ENCODE results near the gene LDLRAP1.
A peak's percentile ranks its signal among the peaks of the same experiment; 100 is the strongest.

LDLRAP1 gene

DNA sequence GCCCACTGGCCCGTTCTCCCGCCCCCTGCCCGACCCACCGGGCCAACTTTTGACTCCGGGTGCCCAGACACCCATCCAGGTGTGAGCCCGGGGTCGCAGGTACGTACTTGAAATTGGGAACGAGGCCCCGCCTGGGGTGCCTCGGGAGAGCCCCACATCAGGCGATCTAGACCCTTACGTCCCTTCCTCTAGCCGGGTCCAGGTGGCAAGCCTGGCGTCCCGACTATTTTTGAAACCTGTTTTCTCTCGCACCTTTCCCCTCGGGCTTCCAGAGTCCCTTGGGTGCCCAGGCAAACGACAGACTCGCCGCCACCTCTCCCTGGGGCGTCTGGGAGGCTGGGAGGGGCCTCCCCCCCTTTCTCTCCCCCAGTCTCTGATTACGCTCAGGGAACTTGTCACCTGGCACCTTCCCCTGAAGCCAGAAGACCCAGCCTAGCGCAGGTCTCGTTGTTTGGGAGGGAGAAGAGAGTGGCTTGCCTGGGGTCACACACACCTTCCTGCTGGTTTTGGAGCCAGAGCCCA is 898 bp downstream of the LDLRAP1 start:
- no peak for DNase-seq

DNA sequence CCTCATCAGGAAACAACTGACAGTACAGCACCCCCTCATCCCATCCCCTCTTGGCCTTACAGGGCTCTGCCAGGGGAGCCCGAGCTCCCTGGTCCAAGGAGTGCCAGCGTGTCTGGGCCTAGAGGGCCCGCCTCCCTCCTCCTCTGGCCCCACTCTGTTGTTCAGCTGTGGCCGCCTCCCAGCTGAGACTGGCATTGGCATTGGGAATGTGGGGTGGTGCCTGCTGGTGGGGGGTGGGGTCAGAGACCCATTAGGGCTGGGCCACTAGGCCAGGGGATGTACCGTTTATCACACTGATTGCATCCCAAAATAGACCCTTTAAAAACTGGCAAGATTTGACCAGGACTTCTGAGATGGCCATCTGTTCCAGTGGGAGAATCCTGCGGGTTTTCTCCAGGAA is 1.4 kb downstream of the LDLRAP1 start:
- no peak for DNase-seq

DNA sequence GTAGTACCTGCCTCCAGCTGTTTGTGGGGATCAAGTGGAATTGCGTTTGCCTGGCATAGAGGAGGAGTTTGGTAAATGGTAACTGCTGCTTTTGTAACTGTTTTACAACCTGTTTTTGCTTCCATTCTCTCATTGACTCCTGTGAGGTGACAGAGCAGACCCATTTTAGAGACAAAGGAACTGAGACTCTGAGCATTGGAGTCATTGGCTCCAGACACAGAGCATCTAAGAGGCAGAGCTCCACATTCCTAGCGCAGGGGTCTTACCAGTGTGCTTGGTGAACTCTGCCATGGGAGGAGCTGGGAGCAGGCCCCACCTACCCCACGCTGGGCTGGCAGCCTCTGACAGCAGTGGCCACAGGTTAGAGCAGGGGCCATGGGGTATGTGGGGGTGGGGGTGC is 2.4 kb downstream of the LDLRAP1 start:
- no peak for DNase-seq

DNA sequence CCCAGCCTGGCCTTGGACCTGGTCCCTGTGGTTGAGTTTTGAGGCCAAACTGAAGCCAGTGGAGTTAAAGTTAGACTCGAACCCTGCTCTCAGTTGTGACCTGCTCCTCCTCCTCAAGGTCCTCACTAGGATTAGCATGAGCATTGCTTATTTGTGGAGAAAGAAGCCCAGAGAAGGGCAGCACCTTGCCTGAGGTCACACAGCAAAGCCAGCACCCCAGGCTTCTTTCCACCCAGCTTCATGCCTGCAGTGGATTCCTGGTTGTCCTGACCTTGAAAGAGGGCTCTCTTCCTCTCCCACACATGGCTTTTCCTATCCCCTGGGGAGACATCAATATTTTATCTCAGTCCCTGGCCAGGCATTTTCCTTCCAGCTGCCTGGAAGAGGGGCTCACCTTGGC is 2.8 kb downstream of the LDLRAP1 start:
- DNase-seq = no peak

DNA sequence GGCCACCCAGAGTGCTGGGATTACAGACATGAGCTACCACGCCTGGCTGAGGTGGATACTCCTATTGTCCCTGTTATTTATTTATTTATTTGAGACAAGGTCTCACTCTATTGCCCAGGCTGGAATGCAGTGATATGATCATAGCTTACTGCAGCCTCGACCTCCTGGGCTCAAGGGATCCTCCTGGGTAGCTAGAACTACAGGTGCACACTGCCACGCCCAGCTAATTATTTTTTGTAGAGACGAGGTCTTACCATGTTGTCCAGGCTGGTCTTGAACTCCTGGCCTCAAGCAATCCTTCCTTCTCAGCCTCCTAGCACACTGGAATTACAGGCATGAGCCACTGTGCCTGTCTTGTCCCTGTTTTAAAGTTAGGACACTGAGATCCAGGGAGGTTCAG is 5.2 kb downstream of the LDLRAP1 start:
- DNase-seq = no peak

DNA sequence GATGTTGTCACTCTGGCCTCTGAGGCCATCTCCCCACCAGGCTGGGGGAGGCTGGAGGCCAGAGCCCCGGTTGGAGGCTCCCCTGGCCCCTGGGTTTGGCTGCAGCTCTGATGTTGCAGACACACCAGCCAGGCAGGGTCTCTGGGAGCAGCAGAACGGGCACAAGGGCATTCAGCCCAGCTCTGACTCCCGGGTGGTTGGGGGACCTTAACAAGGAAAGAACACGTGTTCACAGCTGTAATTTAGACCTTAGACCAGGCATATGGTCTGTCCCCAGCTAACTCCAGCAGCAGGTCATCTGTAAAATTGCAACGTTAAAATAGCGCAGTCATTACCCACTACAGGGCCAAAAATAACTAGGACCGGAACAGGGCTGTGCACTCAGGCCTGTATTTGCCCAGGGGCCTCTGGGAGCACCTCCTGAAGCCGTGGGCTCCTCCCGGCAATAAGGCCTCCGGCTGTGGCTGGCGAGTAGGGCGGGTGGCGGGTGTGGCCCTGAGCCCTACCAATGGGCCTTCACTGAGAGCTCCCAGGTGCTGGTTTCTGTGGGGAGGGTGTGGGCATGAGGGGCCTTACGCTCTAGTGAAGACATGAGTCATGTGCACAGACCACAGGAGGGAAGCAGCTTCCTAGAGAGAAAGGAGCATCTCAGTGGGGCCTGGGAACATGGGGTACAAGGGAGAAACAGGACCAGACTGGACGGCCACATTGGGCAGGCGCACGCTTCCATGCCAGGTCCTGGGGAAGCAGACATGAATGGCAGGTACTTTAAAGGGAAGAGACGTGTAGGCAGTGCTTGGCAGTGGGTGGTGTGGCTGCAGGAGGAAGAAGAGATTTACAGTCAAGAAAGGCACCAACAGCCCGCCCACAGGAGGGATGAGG is 6.1 kb downstream of the LDLRAP1 start:
- peak; percentile 80 for DNase-seq

DNA sequence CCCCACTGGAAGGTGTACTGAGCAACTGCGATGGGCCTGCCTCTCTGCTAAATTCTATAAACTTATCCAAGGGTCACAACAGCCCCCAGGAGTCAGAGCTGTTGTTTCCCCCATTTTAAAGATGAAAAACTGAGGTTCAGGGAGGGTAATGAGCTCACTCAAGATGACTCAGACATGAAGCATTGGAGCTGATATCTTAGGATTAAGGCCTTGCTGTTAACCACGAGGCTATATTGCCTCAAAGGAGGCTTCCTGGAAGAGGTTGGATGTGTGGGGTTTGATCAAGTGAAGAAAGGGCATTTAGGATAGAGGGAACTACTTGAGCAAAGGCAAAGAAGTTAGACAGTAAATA is 6.7 kb downstream of the LDLRAP1 start:
- peak; percentile 22 for DNase-seq

DNA sequence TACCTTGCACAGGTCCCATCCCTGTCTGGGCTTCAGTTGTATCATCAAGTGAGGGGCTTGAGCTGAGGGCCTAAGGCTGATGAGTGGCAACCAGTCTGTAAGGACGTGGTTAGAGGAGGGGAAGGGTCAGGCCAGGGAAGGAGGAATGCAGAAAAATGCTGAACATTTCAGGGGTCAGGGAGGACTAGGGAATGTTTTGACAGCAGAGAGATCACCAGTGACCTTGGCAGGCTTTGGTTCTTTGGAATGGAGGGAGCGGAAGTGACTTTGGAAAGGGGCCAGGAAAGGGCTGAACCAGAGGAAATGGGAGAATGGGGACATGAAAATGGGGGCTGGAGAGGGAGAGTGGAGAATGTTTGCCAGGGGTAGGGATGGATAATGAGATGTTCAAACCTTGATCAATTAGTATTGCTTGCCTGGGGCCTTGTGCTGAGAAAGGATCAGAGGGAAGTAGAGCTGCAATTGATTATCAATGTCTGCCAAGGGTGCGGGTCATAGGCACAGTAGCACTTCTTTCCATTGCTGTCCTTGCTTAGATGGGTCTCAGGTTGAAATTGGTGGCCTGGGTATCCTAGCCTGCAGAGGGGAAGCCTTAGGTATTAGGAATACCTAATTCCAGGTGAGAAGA is 7.4 kb downstream of the LDLRAP1 start:
- no peak for DNase-seq

DNA sequence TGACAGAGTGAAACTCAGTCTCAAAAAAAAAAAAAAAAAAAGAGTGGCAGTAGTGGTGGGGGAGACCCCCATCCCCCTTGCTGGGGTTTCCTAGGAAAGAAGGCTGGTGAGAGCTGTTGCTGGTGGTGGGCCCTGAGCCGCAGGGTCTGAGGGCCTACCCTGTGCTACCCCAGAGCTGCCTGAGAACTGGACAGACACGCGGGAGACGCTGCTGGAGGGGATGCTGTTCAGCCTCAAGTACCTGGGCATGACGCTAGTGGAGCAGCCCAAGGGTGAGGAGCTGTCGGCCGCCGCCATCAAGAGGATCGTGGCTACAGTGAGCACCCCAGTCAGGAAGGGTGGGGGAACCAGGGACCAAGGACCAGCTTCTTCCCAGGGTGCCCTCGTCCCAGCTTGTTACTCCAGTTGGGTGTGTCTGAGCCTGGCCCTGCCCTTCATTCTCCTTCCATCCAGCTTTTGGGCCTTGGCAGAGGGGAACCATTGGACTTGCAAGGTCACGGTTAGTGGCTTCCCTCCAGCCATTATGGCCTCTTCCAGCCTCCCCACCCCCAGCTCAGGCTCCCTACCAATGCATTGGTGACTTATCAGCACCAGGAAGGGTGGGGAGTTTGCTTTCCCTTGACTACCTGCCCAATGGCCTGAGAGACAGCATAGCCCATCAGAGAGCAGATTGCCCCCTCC is 10.5 kb downstream of the LDLRAP1 start:
- no peak for DNase-seq

DNA sequence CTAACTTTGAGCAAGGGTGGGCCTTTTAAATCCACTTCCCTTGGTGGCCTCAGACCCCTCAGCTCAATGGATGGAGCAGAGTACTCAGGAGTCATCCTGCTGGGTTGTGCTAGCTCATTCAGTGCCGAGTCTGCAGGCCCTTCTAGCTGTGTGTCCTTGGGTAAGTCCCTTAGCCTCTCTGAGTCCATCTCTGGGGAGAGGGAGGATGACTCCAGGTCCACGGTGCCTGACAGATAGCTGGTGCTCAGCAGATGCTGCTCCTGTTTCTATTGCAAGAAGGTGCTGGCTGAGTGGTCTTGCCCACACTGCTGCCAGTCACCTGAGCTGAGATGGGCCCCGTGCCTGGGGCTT is 11.0 kb downstream of the LDLRAP1 start:
- no peak for DNase-seq

DNA sequence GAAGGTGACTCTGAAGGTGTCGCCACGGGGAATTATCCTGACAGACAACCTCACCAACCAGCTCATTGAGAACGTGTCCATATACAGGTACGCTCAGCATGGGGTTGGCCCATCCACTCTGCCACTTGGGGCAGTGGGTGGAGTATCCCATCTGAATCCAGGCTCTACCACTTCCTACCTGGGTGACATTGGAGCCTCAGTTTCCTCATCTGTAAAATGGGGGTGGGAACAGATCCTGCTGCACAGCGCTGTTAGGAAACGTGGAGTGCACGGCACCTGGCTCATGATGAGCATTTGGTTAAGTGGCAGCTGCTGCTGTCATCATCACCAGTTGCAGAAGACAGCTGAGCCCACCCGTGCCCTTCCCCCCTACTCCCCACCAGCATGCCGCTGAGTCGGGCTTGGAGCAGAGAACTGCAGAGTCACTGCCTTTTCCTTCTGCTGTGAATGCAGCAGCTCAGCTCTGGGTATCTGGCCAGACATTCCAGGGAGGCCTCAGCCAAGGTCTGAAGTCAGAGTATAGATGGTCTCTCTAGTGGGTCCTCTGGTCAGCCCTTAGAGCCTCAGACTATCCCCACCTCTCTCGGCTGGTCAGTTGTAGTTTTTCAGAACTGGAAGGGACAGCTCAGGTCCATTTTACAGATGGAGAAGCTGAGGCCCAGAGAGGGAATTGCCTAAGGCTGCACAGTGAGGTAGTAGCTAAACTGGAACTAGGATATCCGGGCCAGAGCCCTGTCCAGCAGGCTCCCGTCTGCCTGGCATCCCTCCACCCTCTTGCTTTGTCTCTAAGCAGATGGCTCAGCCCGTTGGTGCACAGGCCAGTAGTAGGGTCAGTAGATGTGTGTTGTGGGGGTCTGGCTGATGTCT is 11.7 kb downstream of the LDLRAP1 start:
- no peak for DNase-seq

DNA sequence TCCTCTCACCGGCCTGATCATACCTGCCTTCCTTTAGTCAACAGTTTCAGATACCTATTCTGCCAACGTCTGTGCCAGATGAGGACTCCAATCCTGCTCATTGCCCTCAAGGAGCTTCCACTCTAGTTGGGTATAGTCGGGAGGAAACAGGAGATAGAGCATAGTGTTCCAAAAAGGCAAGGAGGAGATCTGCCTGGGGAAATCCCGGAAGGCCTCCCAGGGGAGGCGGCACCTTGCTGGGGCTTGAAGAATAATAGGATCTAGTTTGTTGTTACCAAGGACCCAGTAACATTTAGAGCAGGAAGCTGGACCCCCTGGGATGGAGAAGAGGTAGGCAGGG is 12.3 kb downstream of the LDLRAP1 start:
- no peak for DNase-seq

DNA sequence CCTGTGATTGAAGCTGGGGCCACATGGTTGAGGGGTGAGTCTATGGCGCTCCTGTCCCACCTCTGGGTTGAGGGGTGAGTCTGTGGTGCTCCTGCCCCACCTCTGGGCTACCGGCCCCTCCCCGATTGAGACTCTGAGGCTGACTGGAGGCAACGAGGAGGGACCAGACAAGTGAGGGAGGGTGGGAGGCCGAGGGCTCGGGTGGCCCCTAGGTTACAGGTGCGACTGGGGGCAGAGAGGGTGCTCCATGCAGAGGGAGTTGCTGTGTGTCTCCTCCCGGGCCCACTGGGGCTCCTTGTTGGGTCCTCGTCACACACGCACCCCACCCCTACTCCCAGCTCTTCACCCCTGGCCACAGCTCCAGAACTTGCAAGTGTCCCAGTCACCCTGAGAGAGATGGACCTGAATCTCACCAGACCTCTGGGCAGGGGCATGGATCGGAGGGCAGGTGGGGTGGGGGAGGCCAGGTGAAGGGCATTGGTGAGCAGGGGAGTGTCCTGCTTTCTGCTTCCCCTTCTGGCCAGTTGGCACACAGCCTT is 12.8 kb downstream of the LDLRAP1 start:
- DNase-seq = no peak

DNA sequence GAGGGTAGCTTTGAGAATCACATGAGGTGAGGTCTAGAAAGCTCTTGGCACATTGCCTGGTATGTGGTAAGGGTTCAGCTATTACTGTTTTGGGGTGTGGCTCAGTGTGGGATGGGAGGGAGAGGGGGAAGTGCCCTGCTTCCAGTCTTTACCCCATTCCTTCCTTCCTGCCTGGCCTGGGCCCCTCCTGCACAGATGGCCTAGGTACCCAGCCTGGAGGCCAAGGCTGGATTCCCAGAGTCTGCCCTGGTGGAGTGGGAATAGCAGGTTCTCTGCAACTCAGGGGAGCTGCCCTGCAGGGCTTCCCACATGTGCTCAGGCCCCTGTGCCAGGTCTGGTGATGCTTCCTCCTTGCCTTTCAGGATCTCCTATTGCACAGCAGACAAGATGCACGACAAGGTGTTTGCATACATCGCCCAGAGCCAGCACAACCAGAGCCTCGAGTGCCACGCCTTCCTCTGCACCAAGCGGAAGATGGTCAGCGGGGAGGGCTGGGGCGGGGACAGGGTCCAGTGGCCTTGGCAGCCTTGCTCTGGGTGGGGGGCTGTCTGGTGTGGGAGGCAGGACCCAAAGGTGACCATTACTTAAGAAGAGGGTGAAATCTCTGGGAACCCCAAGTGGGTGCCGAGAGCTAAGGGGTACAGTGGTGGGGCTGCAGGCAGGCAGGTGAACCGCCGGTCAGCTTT is 13.5 kb downstream of the LDLRAP1 start:
- no peak for DNase-seq

DNA sequence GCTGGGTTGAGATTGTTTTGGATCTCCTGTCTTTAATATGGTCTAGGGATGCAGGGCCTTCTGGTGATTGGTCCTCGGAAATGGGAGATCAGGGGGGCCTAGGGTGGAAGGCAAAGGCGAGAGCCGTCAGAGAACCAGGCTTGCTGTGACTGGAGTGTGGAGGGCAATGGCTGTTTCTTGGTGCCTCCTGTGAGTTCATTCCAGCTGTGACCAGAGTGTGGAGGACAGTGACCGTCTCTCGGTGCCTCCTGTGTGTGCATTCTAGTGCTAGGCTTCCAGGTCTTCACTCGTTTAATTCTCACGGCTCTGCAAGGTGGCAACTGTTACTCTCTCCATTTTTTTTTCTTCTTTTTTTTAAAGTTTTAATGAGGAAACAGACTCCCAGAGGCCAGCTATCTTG is 14.1 kb downstream of the LDLRAP1 start:
- no peak for DNase-seq

DNA sequence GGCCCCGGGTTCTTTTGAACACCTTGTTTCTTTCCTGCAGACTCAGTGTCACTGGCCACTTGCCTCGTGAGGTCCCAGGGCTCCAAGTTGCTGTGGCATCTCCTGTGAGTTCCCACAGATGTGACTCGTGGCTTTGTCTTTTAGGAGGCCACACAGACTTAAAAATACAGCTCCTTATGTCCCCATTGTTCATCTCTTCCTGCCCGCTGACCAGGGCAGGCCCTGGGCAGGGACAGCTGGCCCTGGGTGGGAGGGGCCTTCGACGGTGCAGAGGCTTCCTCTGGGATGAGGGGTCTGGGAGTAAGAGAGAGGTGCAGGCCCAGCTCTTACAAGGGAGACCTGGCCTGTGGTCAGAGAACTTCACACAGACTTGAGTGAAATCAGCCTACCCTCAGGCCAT is 15.6 kb downstream of the LDLRAP1 start:
- no peak for DNase-seq

DNA sequence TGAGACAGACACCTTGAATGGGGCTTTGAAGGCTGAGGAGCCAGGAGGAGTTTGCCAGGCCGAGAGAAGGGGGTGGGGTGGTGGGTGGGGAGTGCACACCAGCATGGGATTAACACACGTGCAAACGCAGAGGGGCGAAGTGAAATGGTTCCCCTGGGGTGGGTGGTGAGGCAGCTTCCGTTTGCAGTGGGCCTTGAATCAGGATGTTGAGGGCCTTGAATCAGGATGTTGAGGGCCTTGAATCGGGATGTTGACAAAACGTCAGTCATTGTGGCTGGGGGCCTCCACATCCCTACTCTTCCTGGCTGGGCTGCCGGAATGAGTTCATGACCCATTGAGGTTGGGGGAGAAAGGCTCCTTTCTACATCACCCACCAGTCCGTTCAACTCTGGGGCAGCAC is 16.6 kb downstream of the LDLRAP1 start:
- DNase-seq = no peak

DNA sequence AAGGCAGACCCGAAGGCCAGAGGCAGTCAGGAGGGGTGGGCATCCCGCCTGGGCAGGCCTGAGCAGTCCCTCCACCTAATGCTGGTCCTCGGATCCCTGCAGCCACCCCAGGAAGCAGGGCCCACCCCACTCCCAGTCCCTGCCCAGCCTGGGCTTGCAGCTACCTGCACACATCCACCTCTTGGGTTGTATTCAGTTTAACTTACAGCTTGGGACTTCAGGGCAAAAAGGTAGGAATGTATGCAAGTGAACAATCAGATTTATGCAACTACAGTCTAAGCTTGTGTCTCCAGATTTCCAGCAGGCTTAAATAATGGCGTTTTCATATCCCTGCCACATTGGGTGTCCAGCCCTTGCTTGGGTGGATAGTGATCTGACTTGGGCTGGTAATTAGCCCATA is 17.4 kb downstream of the LDLRAP1 start:
- DNase-seq = no peak

DNA sequence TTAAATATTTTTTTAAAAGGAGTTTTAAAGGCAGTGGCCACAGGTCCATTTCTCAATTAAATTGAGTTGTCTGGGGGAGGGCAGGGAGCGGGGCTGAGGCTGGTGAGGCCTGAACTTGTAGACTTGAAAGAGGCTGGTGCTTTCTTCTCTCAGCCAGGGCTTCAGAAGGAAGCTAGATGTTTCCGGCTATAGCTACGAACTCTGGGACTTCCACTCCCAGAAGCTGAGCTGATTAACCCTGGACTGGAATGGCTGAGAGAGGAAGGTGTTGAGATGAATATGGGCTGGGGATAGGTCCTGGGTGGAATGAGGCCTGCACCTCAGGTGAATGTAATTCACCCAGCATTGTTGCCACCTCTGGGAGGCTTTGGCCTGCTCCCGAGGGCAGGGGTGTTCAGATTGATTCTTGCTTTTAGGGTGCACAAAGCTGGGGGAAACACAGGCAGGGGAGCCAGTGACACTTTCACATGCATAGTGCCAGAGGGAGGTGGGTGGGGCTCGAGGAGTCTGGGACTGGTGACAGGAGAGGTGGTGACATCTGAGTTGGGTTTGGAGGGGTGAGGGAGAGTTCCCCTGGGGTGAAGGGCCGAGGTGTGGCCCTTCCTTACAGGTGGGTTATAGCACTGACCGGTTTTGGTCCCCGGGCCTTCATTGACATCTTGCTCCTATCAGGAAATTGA is 18.2 kb downstream of the LDLRAP1 start:
- DNase-seq = no peak

DNA sequence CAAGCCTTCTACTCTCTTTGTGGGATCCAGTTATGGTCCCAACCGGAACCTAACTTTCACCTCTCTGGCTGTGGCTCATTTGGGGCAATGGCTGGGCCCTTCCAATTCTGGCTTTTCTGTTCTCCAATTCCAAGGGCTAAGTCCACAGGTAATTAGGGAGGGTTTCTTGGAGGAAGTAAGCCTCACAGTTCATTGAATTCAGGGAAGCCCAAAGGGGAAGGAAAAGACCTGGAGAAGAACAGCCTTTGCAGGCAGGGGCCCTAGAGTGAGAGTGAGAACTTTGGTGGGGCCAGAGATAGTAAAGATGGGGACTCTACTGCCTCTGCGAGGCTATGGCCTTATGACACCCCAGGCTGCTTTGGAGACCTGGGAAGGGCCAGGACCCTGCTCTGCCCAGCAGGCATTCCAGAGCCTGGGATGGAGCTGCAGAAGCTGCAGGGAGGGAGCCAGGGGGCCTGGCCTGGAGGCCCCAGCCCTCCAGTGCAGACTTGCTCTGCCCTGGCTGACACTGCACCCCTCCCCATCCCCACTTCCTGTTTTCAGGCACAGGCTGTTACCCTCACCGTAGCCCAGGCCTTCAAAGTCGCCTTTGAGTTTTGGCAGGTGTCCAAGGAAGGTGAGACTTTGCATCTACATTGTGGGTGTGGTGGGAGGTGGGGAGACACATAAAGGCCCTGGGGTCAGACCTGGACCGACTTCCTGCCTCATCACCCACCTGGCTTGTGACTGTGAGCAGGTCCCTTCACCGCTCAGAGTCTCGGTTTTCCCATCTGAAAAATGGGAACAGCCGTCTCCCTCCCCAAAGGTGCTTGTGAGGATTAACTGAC is 18.9 kb downstream of the LDLRAP1 start:
- no peak for DNase-seq

DNA sequence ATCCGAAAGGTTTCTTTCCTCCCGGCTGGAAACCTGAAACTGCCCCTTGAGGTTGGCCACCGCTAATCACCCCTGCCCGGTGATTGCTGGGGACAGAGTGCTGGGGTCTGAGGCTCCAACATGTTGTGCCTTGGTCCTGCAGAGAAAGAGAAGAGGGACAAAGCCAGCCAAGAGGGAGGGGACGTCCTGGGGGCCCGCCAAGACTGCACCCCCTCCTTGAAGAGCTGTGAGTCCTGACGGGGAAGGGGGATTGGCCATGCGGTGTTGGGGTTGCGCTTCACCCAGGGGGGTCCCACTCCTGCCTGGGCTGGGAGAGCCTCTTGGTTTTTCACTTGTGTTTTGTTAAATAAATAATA is 19.5 kb downstream of the LDLRAP1 start:
- DNase-seq = no peak

Data from SIG-M5 (cell line).